HG02588 (cell line): ENCODE measurements around the gene ITIH3.

Experiments
- ATAC-seq: cut with Tn5 transposase; IDR thresholded peaks from one replicate; pipeline ENCODE4 v1.9.1; 2021; ENCODE audit warnings: mild to moderate bottlenecking, moderate library complexity; ENCODE audit not compliant: unreplicated experiment

ITIH3 gene

DNA sequence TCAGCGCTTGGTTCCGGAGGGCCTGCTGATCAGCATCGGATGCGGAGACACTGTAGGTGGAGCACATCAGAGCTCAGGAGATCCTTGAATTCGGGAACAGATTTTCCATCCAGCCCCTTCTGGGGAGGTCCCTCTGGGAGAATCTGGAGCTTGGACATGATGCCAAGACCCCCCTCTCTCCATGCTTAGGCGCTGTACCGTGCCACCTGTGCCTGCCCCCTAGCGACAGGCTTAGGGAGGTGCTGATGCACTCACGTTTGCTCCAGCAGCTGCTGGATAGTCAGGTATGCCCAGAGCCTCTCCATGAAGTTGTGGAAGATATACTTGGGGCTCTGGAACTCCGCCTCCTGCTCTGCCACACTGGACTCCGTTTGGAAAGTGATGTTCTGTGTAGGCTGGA lies 26.1 kb downstream of the ITIH3 start:
- no peak for ATAC-seq

DNA sequence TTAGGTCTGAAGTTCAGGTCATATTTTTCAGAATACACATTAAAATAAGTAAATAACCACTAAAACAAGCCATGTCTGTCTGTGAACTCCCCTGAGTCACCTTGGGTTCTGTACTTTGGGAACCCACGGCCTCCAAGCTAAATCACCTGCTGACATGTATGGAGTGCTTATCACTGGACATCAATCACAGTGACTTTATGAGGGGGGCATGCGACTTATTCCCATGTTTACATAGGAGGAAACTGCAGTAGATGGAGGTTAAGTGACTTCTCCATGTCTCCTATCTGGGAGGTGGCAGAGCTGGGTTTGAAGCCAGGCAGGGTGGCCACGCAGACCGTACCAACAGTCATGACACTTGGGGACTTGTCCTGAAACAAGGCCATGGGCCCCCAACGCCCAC lies 27.8 kb downstream of the ITIH3 start:
- ATAC-seq = no peak

DNA sequence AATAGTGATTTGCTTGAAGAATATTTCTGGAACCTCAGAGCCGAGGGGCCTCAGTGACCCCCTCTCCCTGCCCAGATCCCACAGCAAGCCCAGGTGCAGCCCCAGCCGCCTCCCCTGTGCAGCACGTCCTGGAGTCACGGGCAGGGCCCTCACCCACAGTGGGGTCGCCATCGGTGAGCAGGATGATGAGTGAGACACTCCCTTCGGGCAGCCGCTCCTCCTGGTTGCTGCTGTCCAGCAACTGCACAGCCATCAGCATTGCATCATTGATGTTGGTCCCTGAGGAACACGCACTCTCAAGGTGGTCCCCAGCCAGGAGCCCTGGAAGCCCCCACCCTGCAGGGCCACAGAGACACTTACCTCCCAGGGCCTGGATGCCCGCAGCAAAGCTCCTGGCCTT lies 29.4 kb downstream of the ITIH3 start:
- ATAC-seq = no peak

DNA sequence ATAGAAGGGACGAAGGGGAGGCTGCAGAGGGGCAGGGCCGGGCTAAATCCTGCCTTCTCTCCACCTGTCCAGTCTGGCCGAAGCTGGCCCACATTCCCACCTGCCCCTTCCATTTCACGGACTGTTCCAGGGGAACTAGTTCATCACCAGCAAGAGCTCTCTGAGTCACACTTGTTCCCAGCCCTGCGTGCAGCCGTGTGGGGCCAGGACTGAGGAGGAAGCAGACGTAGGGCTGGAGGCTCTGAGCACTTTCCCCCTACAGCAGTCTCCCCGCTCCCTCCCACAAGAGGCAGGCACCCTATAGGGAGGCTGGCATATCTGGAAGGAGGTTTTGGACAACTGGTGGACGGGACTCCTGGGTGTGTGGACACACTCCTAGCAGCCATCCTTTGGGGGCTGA lies 32.8 kb downstream of the ITIH3 start:
- no peak for ATAC-seq

DNA sequence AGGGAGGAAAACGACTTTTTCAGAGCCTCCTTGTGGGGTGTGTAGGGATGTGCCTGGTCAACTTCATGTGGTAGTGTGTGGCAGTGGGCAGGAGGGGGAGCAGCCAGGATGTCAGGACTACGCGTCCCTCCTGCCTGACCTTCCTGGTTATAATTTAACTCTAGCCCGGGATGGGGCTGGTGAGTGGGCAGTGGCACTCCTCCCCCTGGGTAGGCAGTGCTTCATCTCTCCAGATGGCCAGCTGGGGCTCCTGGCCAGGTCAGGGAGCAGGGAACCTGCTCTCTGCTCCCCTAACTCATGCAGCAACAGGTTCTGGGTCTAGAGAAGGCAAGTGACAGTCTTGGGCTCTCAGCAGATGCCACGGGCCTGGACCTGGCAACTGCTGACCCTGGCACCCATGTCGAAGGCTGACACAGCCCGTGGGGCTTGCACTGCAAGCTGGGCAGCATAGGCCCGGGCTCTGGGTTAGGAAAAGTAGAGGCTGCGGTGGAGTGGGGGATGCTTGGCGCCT lies 33.3 kb downstream of the ITIH3 start:
- ATAC-seq = no peak

DNA sequence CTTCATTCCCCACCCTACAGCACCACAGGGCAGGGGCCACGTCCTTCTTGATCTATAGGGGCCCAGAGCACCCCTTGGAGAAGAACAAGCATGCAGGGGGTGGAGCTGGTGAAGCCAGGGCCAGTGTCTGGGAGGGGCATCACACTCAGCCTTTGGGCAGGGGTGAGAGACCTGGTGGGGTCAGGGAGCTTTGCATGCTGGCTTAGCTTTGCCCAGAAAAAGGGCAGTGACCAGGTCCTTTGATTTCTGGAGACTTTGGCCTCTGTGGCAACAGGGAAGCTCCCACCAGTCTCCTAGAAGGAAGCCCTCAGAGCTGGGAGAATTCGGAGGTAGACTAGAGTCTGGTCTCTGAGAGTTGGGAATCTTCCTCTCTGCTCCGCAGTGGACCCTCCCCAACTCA lies 34.9 kb downstream of the ITIH3 start:
- no peak for ATAC-seq

DNA sequence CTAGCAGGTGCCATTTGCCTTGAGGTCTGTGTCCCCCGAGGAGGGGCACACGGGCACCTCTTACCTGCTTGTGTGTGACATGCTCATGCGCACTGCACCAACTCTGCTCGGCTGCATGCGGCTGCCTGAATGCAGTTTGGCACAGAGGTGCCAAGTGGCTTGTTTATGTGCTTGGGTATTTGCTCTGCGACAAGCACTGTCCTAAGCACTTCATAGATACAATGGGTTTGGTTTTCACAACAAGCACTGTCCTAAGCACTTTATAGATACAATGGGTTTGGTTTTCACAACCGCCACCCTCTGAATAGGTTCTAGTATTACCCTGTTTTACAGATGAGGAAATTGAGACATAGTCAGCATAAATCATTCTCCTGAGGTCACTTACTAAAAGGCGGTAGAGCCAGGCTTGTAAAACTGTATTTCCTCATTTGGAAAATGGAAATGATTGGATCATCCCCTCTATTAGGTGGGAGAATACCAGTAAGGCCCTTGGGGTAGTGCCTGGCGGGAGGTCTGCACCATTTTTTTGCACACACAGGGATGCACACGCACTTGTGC lies 35.4 kb downstream of the ITIH3 start:
- no peak for ATAC-seq

DNA sequence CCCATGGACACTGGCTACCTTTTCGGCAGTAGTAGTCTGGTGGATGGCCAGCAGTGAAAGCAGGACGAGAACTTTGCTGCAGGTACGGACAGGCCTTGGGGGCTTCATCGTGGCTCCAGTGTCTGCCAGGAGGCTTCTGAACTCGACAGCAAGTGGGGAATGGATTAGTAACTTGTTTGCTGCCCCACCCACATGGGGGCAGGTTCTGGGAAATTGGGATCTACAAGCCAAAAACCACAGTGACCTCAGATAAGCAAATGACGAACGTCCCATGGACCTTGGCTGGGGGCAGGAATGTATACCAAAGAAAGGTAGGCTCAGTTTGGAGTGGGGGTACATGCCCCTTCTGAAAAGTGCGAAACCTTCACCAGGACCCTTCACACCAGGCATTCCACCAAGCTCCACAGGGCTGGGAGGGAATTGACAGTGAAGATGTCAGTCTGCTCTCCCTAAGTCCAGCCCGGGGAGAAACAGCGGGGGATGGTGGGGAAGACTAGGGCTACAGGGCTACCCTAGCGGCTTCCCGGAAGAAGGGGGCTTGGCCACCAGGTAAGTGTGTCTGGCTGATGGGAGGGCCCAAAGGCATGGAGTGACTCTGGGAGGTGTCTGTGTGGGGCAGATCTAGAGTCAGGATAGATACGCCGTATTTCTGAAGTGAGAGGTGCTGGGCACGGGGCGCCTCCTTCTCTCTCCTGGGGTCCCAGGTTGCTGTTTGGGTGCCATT lies 36.1 kb downstream of the ITIH3 start, which contains the start of gene ITIH4:
TSS of gene ITIH4 (minus strand) at position 138 of the 724 bp plus-strand sequence. CDS start at position 108, 30 bp downstream.
- ATAC-seq = no peak

DNA sequence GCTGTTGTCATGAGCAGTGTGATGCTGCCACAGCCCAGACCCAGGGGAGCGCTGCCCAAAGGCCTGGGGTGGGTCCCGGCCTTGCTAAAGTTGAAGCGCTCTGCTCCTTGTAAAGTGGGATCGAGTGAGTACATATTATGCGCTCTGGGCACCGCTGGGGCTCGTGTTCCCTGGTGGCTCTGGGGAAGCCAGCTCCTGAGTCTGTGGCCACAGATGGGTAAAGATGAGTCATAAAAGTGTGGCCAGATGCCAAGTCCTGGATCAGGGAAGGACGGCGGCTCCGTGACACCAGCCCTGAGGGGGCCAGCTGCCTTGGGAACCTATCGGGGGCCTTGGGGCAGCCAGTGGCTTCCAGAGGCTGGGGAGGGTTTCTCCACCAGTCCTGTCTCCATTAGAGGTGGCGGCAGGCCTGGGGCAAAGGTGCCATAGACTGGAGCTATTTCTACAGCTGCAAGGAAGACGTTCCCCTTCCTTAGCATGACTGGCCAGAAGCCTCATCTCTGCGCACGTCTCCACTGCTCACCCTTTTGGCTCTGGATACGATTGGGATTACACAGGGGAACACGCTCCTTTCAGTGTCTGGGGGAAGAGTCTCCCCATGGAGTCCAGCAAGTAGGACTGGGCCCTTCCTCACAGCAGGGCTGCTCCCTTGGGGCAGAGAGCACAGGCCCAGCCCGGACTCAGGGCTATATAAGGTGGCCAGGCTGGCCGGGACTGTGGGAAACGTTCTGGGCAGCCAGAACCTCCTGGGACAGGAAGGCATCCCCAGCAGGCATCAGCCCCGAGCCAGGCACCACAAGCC lies 37.1 kb downstream of the ITIH3 start:
- no peak for ATAC-seq

DNA sequence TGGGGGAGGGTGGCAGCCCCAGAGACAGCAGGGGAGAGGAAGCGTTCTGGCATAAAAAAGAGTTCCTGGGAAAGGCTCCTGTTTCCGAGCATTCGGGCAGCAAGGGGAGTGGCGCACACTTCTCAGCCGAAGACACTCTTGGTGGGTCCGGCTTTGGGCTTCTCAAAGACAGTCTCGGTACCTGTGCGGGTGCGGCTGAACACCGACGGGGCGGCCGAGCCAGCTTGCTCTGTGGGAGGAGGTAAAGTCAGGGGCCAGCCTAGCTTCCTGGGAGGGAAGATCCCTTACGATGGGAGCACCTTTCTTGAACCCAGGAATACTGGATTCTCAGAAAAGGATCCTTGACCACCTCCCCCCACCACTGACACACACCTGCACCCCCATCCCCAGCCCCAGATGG lies 38.6 kb downstream of the ITIH3 start:
- ATAC-seq = no peak

DNA sequence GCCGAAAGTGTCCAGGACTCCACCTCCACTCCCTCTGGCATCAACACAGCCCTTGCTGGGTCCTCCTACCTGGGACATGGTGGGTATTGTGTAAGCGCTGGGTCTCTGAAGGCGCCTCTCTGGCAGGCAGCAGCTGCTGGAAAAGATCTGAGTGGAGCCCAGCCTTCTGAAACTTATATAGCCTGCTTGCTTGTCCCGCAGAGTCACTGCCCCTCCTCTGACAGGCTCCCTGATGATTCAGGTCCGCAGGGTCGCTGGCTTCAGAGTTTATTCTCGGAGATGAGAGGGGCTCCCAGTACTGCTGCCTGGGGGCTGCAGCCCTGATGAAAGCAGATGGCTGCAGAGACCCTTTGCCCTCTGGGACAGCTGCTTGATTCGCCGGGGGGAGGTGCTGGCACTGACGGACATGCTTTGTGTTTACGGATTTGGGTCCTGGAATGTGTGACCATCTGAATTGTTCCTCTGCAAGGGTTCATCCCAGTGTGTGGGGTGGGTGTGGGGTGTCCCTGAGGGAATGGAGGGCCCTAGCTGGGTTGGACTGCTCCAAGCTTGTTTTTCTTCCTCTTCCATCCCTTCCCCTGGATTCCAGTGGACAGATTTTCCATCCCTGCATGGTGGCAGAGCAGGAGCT lies 40.4 kb downstream of the ITIH3 start, which contains the start of gene MUSTN1:
TSS of gene MUSTN1 (minus strand) at position 149 of the 631 bp plus-strand sequence. CDS start at position 78, 71 bp downstream.
- no peak for ATAC-seq

DNA sequence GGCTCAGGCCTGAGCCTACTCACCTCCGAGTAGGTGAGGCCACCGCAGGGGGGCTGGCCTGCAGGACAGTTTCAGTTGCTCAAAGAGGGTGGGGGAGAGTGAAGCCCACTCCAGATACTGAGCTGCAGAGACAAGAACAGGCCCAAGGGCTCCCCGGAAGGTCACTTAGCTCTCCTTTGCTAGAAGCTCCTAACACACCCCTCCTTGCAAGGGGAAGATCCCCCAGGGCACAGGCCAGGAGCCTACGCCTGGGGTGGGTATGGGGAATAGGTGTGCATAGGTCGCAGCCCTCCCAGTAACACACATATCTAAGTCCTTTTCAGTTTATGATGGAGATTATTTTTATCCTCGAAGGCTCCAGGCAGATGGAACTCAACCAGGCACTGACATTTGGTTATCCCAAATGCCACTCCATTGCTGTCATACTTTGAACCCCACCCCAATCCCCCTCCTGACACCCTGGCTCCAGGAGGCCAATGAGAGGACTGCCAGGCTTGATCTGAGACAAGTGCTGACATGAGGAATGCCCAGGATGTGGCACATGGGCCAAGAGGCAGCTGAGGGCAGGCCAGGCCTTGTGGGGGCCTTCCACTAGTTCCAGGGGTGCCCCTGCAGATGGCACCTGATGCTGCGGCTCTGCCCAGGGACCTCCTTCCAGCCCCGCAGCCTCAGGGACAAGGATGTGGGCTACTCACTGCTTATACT lies 41.3 kb downstream of the ITIH3 start:
- ATAC-seq = no peak

DNA sequence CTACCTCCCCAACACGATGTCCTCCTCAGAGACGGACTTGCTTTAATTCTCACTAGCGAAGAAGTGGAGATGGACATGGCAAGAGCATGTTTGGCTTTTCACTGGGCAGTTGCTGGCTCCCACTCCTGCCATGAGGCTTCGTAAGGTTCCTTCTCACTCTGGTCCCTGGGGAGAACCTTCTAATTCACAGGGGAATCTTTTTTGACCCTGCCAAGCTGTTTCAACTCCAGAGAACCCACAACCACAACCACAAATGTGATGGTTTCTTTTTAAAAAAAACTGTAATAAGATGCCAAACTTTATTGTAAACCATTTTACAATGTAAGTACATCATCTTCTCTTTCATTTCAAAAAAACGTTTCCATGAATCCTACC lies 41.9 kb downstream of the ITIH3 start:
- ATAC-seq = no peak

DNA sequence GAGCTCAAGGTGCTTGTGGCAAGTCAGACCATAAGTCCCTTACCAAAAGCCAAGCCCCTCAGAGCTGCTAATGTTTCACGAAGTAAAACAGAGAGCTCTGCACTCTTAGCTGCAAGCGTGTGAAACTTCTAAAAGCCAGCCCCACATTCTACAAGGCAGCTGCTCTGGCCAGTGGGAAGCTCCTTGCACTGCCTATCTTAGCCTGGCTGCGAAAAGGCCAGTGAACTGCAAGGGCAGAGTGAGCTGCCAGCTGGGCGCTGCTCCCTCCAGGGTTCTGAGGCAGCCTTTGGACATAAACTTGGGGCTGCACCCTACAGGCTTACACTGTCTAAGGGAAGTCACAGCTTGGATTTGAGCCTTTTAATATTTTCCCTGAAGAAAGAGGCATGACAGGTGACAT lies 42.4 kb downstream of the ITIH3 start:
- ATAC-seq = no peak

DNA sequence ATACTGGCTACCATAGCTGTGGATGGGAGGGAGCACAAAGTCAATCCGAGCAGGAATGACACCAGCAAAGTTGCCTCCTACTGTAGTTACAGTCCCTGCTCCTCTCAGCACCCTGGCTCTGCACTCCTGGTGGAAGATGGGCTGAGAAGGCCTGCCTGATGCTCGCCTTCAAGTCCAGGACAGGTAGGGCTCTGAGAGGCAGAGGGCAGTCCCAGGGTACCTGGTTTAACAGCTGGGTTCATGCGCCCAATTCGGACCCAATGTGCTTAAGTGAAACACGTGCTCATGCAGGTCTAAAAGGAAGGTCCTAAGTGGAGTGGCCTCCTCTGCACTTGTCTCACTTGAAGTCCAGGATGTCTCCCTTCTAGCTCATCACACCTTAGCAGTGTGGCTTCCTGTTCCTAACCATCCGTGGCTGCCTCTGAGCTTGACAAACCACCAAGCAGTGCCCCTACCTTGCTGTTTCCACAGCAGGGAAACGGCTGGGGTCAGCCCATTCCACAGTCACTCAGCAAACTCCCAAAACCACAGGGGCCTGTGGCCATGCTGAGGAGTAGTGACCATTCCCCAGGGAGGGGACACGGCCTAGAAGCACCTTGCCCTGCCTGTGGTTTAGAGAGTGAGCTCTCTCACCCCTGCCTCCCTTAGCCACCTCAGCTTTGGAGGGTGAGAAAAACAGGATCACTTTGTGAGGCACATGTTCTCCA lies 44.1 kb downstream of the ITIH3 start:
- ATAC-seq = no peak

DNA sequence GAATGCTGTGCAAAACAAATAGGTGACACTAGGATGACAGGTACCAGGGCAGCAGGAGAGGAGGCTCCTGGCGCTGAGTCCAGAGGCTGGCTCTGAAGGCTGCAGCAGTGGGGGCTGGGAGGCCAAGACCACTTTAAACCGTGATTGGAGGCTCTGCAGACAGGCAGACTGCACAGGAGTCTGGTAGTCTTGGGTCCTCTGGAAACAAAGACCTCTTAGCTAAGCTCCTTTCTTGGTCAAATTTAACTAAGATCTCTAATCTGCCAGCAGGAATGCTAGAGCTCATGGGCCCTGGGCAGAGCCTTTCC lies 44.6 kb downstream of the ITIH3 start:
- no peak for ATAC-seq

DNA sequence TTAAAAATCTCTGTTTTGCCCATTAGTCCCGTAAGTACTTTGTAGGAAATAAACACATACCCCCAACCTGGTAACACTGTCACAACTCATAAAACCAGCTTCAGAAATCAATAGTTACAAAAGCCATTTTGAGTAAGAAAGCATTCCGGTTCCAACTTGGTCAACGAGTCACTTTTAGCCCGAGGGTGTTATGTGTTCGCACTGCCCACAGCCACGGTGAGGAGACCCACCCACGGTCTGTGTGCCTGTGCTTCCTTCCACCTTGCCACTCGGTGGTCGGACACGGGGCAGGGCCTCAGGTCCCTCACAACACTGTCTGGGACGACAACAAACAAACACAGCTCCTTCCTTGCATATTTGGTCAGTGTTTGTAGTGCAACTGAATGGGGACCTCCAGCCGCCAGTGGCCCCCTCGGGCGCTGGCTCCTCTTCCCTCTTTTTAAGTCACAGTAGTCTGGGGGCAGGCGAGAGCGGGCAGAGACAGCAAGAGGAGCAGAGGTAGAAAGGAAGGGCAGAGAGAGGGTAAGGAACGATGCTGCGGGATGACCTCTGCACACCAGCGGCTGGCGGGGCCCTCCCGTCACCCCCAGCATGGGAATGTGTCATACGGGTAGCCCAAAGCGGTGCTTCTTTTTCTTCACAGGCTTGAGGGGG lies 45.4 kb downstream of the ITIH3 start:
- no peak for ATAC-seq

DNA sequence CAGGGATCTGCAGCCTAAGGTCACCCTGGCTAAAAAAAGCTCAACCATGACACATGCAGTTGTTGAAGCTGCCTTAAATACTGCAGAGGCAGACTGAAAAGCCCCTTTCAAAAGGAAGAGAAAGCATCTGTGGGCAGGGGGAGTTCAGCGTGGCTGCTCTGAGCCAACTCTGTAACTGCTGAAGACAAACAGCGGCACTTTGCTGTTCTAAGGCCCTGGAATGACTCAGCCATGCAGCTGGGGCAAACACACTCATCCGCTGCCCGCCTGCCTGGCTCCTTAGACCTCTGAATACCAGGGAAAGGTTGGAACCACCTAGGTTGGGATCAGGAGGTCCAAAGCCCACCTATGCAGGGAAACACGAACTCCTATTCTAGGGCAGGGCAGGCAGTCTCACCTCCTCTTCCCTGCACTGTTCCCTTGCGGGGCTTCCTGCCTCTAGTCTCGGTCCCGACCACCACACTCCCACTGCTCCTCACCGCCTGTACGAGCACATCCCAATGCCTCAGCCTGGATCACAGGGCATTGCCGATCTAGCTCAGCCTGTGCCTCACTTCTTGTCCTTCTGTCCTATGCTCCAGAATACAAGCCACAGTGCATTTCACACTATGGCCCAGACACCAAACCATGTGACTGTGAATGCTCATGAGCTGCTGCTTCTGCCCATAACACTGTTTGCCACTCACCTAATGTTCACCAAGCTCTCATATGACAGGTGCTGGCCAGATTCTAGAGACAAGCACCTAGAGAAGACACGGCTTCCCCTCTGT lies 46.8 kb downstream of the ITIH3 start:
- ATAC-seq = no peak

DNA sequence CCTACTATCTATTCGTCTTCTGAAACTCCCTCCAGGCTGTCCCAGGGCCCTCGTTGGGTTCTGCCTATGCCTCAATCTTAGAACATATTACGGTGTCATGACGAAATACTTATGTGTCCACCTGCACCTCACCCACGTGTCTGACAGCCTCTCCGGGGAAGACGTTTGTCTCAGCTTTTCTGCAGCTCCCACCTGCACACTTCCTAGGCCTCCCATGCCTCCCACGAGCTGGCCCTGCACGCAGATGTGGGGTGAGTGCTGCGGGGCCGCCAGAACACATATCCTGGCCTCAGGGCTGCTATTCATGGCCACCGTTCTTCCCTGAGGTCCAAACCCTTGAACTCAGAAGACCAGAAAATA lies 47.4 kb downstream of the ITIH3 start:
- no peak for ATAC-seq
